DND-41 (cell line): ENCODE results near the gene ANKRD53.
A peak's percentile ranks its signal among the peaks of the same experiment; 100 is the strongest.

Experiments
- ATAC-seq: fragments of 200-7000 bp; cut with Tn5 transposase; 3 replicates; pipeline ENCODE4 v1.9.1; 2021; ENCODE audit warnings: low read depth; ENCODE audit not compliant: insufficient read depth
- DNase-seq: peaks from one replicate; pipeline ENCODE4 v3.0.0-alpha.2; 2020
- H2AFZ ChIP-seq: 2 replicates; pipeline ENCODE4 v1.6.0; 2012; ENCODE audit warnings: low read depth, low read length
- H3K27ac ChIP-seq: 2 replicates; pipeline ENCODE4 v1.5.1; 2012; ENCODE audit warnings: low read length, inconsistent platforms
- H3K27me3 ChIP-seq: fragments of 200-600 bp; sonication (generic); 2 replicates; pipeline ENCODE4 v1.6.0; 2012; ENCODE audit warnings: low read length, mild to moderate bottlenecking, inconsistent platforms; ENCODE audit not compliant: insufficient read depth, poor library complexity
- H3K36me3 ChIP-seq: 2 replicates; pipeline ENCODE4 v1.5.1; 2012; ENCODE audit warnings: low read length, inconsistent platforms; ENCODE audit not compliant: insufficient read depth
- H3K4me1 ChIP-seq: 2 replicates; pipeline ENCODE4 v1.5.1; 2012; ENCODE audit warnings: mild to moderate bottlenecking, low read length; ENCODE audit not compliant: insufficient read depth
- H3K4me2 ChIP-seq: 2 replicates; pipeline ENCODE4 v1.6.0; 2012; ENCODE audit warnings: mild to moderate bottlenecking, moderate library complexity, low read length, inconsistent platforms; ENCODE audit not compliant: insufficient read depth
- H3K4me3 ChIP-seq, 2 experiments: fragments of 200-600 bp in 1 of 2; shearing (Covaris generic) in 1 of 2; 2 replicates each; pipeline ENCODE4 v1.5.1; 2012 to 2016; ENCODE audit warnings: inconsistent platforms in 2 of 2, low read length in 2 of 2, mild to moderate bottlenecking in 2 of 2, low read depth in 1 of 2, moderate library complexity in 1 of 2
- H3K79me2 ChIP-seq: 2 replicates; pipeline ENCODE4 v1.6.0; 2012; ENCODE audit warnings: low read length, inconsistent platforms; ENCODE audit not compliant: insufficient read depth
- H3K9ac ChIP-seq: 2 replicates; pipeline ENCODE4 v1.6.0; 2012; ENCODE audit warnings: low read depth, mild to moderate bottlenecking, inconsistent platforms, low read length, moderate library complexity
- H3K9me3 ChIP-seq: 2 replicates; pipeline ENCODE4 v1.5.1; 2012; ENCODE audit warnings: low read length, moderate library complexity, mild to moderate bottlenecking, inconsistent platforms; ENCODE audit not compliant: insufficient read depth, severe bottlenecking
- H4K20me1 ChIP-seq: 2 replicates; pipeline ENCODE4 v1.6.0; 2012; ENCODE audit warnings: low read length; ENCODE audit not compliant: insufficient read depth
- CTCF ChIP-seq: IDR thresholded peaks from 2 replicates; pipeline ENCODE4 v1.5.1; 2012; ENCODE audit warnings: borderline replicate concordance, low read length, moderate library complexity, mild to moderate bottlenecking; ENCODE audit not compliant: poor library complexity, severe bottlenecking; ENCODE audit errors: extremely low read depth
- EZH2 ChIP-seq: IDR thresholded peaks from 3 replicates; pipeline ENCODE4 v1.6.1; 2012; ENCODE audit warnings: borderline replicate concordance, low read depth, mild to moderate bottlenecking, moderate library complexity, low read length, inconsistent platforms; ENCODE audit not compliant: severe bottlenecking

Gene ANKRD53

GRCh38 chr2:70936165-70936978, 42.1 kb upstream of the ANKRD53 start:
- Histone ChIP-seq H3K9me3 (no peaks in the 10 kb centered on the region), H3K27ac (no peak overlapping the region), H3K36me3 (no peaks in the 10 kb centered on the region), H3K27me3 (no peaks in the 10 kb centered on the region), H3K79me2 (no peaks in the 10 kb centered on the region), H3K4me1 (no peaks in the 10 kb centered on the region), H2AFZ (no peak overlapping the region), H3K9ac (no peak overlapping the region), H3K4me3 (no peak overlapping the region), H3K4me2 (no peak overlapping the region), H4K20me1 (0 out of 2 replicates have a peak, but pooled peaks cover 3% of the 10 kb centered on the region)
- ATAC-seq (0 out of 3 replicates have a peak, but pooled peaks have one; percentile 22), DNase-seq (no peak)
- no peak for TF ChIP-seq EZH2
- no peak for TF ChIP-seq CTCF

DNA sequence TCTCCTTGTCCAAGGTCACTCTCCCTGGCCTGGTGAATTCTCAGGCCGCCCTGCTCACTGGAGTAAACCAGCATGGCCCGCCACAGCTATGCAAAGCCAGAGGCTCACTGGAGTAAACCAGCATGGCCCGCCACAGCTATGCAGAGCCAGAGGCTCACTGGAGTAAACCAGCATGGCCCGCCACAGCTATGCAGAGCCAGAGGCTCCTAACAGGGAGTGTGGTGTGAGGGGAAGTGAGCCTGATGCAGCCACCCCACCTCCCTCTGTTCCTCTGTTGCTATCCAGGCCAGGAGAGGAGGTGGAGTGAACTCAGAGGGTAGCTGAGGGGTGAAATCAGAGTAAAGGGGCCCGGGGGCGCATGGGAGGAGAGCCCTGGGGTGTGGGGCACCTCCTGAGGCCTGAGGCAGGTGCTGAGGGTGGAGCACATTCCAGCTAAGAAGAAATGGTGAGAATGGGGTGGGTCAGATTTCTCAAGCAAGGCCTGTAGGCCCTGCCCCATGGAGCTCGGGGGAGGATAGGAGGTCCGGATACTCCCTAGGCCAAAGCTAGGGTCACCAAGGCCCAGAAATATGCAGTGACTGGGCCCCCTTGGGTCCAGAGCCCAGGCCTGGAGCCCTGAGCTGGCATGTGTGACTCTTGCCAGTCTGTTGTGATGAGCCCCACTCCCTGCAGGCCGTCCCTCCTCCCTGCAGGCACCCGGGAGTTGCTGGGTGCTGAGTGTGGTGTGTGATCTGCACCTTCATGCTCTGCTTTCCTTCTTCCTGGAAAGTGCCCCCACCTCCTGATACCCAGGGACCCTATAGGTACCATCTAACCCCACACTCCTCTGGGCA, 41.2 kb upstream of the ANKRD53 start:
- DNase-seq = no peak
- Histone ChIP-seq H3K79me2 (no peaks in the 10 kb centered on the region), H2AFZ (no peak overlapping the region), H3K4me1 (no peaks in the 10 kb centered on the region), H3K9me3 (no peaks in the 10 kb centered on the region), H3K4me3 (no peak overlapping the region), H3K27me3 (no peaks in the 10 kb centered on the region), H3K36me3 (no peaks in the 10 kb centered on the region), H3K27ac (no peak overlapping the region), H3K4me2 (no peak overlapping the region), H3K9ac (no peak overlapping the region), H4K20me1 (0 out of 2 replicates have a peak, but pooled peaks cover 3% of the 10 kb centered on the region)
- no peak for ATAC-seq
- TF ChIP-seq EZH2 (no peak), CTCF (no peak)

GRCh38 chr2:70937866-70938585, 40.4 kb upstream of the ANKRD53 start:
- H4K20me1 ChIP-seq = 0 out of 2 replicates have a peak, but pooled peaks cover 3% of the 10 kb centered on the region
- DNase-seq (no peak), ATAC-seq (no peak)
- TF ChIP-seq EZH2 = no peak
- no peak for TF ChIP-seq CTCF
- H3K79me2 ChIP-seq = no peaks in the 10 kb centered on the region
- no peaks in the 10 kb centered on the region for H3K9me3 ChIP-seq
- no peaks in the 10 kb centered on the region for H3K4me1 ChIP-seq
- H3K9ac ChIP-seq = no peak overlapping the region
- H3K27ac ChIP-seq = no peak overlapping the region
- H3K27me3 ChIP-seq = no peaks in the 10 kb centered on the region
- H2AFZ ChIP-seq = no peak overlapping the region
- H3K4me3 ChIP-seq = no peak overlapping the region
- no peak overlapping the region for H3K4me2 ChIP-seq
- H3K36me3 ChIP-seq = no peaks in the 10 kb centered on the region
